ENCODE data around the gene RSPRY1.
A peak's percentile ranks its signal among the peaks of the same experiment; 100 is the strongest.

RSPRY1 gene

GRCh38 chr16:57152096-57153093, 33.7 kb upstream of the RSPRY1 start:
- no peak for DNase-seq

- no peak for DNase-seq
These were observed 32.3 kb upstream of the RSPRY1 start for GRCh38 chr16:57153841-57154240.

- DNase-seq = no peak
These were observed 30.3 kb upstream of the RSPRY1 start for GRCh38 chr16:57155702-57156350.

- no peak for DNase-seq
These were observed 29.8 kb upstream of the RSPRY1 start for GRCh38 chr16:57156351-57156703.

GRCh38 chr16:57157533-57157932, 28.6 kb upstream of the RSPRY1 start:
- no peak for DNase-seq

GRCh38 chr16:57159447-57159846, 26.7 kb upstream of the RSPRY1 start:
- DNase-seq = no peak

GRCh38 chr16:57163842-57164241, 22.3 kb upstream of the RSPRY1 start:
- no peak for DNase-seq

GRCh38 chr16:57165483-57165882, 20.6 kb upstream of the RSPRY1 start:
- DNase-seq = no peak

GRCh38 chr16:57165938-57166337, 20.2 kb upstream of the RSPRY1 start:
- DNase-seq = no peak

- no peak for DNase-seq
These were observed 19.7 kb upstream of the RSPRY1 start for GRCh38 chr16:57166451-57166850.

GRCh38 chr16:57166951-57167350, 19.2 kb upstream of the RSPRY1 start:
- DNase-seq = no peak

- no peak for DNase-seq
These were observed 18.6 kb upstream of the RSPRY1 start for GRCh38 chr16:57167538-57167937.

GRCh38 chr16:57167953-57168352, 18.2 kb upstream of the RSPRY1 start:
- peak in 1 of 2 experiments; percentile 11 for DNase-seq

- no peak for DNase-seq
These were observed 16.8 kb upstream of the RSPRY1 start for GRCh38 chr16:57169327-57169726.

GRCh38 chr16:57172721-57173290, 13.3 kb upstream of the RSPRY1 start:
- DNase-seq = no peak

GRCh38 chr16:57175896-57176295, 10.2 kb upstream of the RSPRY1 start:
- DNase-seq = no peak

GRCh38 chr16:57178196-57178595, 7.9 kb upstream of the RSPRY1 start:
- no peak for DNase-seq

- DNase-seq = no peak
These were observed 7.3 kb upstream of the RSPRY1 start for GRCh38 chr16:57178793-57179212.

- DNase-seq = no peak
These were observed 6.8 kb upstream of the RSPRY1 start for GRCh38 chr16:57179215-57179828.

GRCh38 chr16:57184113-57184512, 2.0 kb upstream of the RSPRY1 start:
- DNase-seq = no peak

- DNase-seq = no peak
These were observed 1.2 kb upstream of the RSPRY1 start for GRCh38 chr16:57184887-57185445.

- peak in 1 of 2 experiments; percentile 21 for DNase-seq
These were observed 634 bp upstream of the RSPRY1 start for GRCh38 chr16:57185446-57185944.
